Hematopoietic multipotent progenitor cell treated with erythropoietin and hydrocortisone succinate and interleukin-3 and kit ligand, for 17 days (in vitro differentiated cells): Measurements from ENCODE around the gene PRKN.

Experiments
- DNase-seq: peaks from one replicate; pipeline ENCODE4 v3.0.0-alpha.2; 2015; ENCODE audit warnings: low spot score

Gene PRKN

GRCh38 chr6:161486361-161487216, 1241.0 kb downstream of the PRKN start:
- DNase-seq: no peak

- DNase-seq: no peak
These were observed 1245.1 kb downstream of the PRKN start for GRCh38 chr6:161482517-161482858.

DNA sequence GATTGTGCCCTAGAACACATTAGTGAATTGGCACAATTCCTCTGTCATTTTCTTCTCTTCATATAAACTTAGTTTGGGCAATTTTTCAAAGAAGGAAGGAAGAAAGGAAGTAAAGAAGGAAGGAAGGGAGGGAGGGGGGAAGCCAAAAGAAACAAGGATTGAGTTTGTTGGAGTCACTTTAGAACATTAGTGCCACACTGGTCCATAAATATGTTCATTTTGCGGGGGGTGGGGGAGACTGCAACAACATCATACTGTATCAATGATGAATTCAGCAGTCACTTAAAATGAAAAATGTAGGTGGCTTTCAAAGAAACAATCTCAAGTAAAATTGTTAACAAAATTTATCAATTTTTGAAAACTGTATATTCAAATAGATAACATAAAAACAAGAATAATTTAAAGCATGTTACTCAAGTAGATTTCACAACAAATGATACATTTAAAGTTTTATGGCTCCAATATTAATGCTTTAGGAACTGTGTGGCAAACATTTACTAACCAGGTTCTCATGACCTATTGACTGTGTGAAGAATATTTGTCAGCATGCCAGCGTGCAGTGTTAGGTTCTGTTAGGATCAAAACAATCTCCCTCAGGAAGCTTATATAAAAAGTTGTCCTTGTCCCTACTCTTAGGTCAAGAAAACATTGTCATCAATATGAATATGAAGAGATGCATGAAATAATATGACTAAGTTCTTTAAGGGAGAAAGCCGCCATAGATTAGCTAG, 1245.6 kb downstream of the PRKN start:
- DNase-seq: no peak

DNA sequence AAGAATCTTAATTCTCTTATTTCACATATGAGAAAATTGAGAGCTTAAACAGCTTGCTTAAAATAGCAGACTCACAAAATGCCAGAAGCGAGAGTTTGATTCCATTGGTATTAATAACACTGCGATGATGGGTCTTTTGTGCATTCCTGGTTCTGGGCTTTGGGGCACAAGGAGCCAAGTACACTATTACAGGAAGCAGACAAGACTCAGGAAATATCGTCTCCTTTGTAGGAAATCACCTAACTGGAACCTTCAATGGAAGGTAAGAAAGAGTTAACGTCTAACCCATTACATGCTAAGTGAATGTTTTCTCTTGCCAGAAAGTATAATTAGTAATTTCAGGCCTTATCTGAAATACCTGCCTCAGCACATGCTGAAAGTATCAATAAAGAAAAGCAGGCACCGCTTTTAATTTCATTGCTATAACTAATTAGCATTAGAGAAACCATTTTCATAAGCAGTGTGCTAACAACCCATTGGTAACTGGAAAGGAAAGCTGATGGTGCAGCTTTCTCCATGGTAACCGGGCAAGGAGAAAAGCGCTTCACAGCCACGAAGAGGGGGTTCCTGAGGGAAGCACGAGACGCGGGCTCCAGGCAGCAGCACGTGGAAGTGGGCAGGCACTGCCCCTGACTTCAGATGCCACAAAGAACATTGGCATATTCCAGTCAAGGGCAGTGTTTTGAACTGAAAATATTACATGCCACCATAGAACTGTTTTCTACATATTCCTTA, 1247.0 kb downstream of the PRKN start:
- DNase-seq: no peak

GRCh38 chr6:161479376-161479775, 1248.2 kb downstream of the PRKN start:
- DNase-seq: no peak

- DNase-seq: no peak
These were observed 1249.6 kb downstream of the PRKN start for GRCh38 chr6:161477876-161478425.

DNA sequence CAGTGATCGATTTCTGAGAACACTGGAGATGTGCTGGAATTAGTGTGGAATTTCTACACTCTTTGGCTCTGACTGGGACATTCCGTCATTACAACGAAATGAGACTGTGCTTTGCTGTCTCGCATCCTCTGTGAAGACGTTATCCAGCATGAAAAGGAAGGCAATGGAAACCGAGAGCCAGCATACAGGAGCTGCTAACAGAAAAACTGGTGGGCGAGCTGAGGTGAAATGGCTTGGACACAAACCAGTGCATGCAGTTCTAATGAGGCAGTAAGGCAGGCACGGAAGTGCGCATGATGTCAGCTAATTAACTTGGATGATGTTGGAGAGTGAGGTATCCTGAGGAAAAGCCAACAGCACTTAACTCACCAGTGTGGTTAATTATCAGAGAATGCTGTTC, 1250.9 kb downstream of the PRKN start:
- no peak for DNase-seq

DNA sequence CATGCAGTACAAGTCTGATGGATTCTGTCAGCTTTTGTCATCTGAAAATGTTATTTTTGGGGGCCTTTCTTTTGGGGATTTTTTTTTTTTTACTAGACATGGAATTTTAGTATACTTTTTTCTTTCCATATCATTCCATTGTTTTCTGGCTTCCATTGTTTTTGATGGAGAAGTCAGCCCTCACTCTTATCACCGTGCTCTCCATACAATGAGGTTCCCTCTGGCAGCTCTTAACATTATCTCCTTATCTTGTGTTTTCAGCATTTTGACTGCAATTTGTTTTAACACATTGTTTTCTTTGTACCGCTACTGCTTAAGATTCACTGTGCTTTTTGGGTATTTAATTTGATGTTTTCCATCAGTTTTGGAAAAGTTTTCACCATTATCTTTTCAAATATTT, 1262.2 kb downstream of the PRKN start:
- DNase-seq: no peak

GRCh38 chr6:161463071-161463470, 1264.5 kb downstream of the PRKN start:
- DNase-seq: no peak

- DNase-seq: no peak
These were observed 1265.4 kb downstream of the PRKN start for GRCh38 chr6:161462148-161462547.

- DNase-seq: no peak
These were observed 1268.5 kb downstream of the PRKN start for GRCh38 chr6:161459008-161459615.

- DNase-seq: no peak
These were observed 1269.2 kb downstream of the PRKN start for GRCh38 chr6:161458201-161458951.

GRCh38 chr6:161455848-161456247, 1271.7 kb downstream of the PRKN start:
- no peak for DNase-seq

GRCh38 chr6:161453558-161453957, 1274.0 kb downstream of the PRKN start:
- no peak for DNase-seq

GRCh38 chr6:161452241-161452640, 1275.3 kb downstream of the PRKN start:
- DNase-seq: no peak

DNA sequence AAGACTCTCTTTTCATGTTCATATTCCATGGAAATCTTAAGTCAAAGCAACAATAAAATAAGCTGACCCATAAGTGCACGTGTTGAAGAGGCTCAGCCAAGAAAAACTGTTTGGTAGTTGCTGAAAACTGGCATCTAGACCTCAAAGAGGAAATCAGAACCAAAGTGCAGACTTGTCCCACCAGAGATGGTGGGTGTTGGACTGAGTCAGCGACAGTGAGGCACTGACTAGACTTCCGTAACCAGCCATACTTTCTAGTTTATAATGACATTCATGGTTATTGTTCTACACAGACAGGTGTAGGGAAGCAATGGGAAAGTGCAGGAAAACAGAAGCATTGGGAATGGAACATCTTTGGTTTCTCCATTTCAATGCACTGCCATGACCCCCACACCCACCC, 1278.0 kb downstream of the PRKN start:
- DNase-seq: no peak

GRCh38 chr6:161446949-161447348, 1280.6 kb downstream of the PRKN start:
- no peak for DNase-seq

DNA sequence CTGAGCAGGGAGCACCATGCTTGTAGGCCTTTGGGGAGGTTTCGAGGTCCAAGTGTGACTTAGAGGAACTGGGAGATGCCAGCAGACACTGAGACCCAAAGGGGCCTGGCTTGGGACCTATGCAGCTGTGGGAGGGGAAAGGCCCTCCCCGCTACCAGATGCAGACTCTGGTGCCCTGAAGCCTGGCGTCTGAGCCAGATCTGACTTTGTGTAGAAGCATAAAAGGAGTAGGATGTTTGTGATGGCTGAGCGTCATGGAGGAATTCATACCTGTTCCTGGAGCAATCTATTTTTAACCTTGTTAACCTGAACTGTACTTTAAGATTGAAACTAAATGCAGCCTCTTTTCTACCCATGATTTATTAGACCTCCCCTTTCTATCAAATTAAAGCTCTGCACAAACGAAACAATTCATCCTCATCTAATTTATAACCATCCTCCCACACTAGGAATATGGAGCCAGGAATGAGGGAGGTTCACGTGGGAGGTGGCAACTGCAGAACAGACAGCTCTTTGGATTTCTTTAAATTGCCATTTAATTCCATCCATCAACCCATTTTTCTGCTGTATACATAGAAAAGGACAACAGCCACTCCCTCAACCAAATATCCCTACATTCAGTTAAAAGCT, 1281.2 kb downstream of the PRKN start:
- no peak for DNase-seq

DNA sequence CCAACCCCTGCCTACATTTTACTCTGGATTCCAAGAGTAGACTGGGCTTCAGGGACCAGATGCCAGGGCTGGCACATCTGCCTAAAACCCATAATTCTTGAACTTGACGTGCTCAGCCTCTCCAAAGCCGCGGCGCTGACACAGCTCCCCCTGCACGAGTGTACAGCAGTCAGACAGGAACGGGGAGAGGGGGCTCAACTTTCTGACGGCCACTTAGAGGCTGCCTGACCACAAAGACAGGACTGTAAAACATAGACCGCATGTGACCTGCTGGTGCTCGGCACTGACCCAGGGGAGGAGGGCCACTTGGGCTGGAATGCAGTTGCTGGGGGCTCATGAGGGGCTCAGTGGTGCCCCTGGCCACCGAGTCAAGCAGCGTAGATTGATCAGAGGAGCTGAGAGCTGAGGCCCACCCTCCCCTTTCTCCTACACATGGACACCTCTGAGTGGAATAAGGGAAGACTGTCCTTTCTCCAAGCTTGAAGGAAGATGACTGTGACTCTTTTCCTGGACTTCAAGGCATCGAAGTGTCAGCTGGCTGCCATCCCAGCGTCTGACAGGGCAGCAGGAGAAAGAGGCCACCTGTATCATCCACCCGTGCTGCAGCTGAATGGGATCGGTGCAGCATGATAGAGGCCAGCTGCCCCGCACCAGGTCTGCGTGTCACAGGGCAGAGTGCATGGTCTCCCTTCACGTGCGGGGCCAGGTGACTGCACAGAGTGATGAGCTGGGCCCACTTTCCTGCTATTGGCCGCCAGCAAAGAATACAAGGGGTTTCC, 1282.4 kb downstream of the PRKN start:
- no peak for DNase-seq

DNA sequence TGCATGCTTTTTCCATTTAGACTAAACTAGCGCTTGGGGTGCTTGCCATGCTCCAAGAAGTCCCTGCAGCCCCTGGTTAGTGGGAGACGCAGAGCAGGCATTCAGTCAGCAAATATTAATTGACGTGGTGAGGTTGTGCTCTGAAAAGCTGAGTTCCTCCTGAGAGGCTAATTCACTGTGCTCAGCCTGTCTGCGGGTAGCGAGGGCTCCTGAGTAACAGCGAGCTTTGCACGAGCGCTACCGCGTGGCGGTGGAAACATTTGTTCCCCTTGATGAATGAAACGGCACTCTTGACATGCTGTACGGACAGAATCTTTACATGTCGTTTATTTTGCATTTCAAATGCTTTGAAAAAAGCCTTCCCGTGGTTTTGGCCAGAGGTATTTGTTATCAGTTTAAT, 1283.1 kb downstream of the PRKN start:
- DNase-seq: no peak
